ENCODE results near the gene MARCO. TPM values are rescaled to one million over a fixed set of nuclear protein-coding genes. Genes with fewer than 3 reads are reported as not detected.

MARCO gene
- total and polyA plus RNA-seq, 10 donors: 3.0 to 155 (median 24.3) TPM

DNA sequence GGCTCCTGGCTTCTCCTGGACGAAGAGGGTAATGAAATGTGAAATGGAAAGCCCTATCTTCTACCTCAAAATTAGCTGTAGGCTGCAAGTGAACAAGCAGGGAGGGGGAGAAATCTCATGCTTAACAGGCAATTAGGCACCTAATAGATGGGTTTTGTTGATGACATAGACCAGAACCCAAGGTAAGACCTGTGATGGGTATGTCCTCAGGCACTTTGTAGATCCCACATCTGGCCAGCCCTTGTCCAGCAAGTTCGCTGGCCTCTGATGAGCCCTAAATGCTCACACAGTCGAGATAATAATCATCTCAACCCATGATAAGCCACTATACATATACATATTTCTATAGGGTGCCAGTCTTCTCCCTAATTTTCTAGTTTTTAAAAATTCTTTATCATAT, 82.6 kb downstream of the MARCO start:
- no peaks in the 10 kb centered on the region for H3K36me3 ChIP-seq
- TF ChIP-seq POLR2AphosphoS5 (IDR thresholded peaks at IDR 0.05): no peak
- TF ChIP-seq POLR2A (IDR thresholded peaks at IDR 0.05): no peak
- no peak for TF ChIP-seq CTCF (IDR thresholded peaks at IDR 0.05 in 8 of 11, conservative IDR thresholded peaks at IDR 0.05 in 3 of 11)
- no peak overlapping the region for H3K4me3 ChIP-seq
- H3K9me3 ChIP-seq: no peaks in the 10 kb centered on the region
- intact Hi-C loops (cut with DNase I; ENCODE audit: low total_unique reads): no loop called here
- no peak overlapping the region for H3K27ac ChIP-seq
- 51 to 75% (median 65%) methylated on average over 3 of the region's 3 CpGs for WGBS, 5 donors
- H3K4me1 ChIP-seq: no peaks in the 10 kb centered on the region
- no peak for DNase-seq
- peaks cover 0 to 12% (median 0%) of the 10 kb centered on the region in 7 donors for H3K27me3 ChIP-seq (replicated peaks in 1 of 7)

DNA sequence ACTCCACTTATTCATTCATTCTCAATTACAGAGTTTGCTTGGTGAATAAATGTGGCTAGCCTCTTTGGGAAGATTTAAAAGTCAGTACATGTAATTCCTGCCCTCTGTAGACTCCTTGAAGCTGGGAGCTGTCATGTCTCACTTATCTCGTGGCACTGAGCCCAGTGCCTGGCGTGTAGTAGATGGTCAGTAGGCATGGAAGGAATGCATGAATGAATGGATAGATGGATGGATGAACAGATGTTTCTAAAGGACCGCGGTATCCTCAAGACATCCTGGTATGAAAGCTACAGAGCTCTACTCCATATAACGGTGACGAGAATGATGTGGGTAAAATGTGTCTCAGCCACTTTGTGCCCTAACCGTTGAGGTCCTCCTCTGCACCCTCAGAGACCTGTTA, 83.0 kb downstream of the MARCO start:
- TF ChIP-seq POLR2A (IDR thresholded peaks at IDR 0.05) (no peak), POLR2AphosphoS5 (IDR thresholded peaks at IDR 0.05) (no peak), CTCF (IDR thresholded peaks at IDR 0.05 in 8 of 11, conservative IDR thresholded peaks at IDR 0.05 in 3 of 11) (no peak)
- no peak for DNase-seq
- Histone ChIP-seq H3K27me3 (replicated peaks in 1 of 7) (peaks cover 0 to 13% (median 0%) of the 10 kb centered on the region in 7 donors), H3K4me1 (no peaks in the 10 kb centered on the region), H3K36me3 (no peaks in the 10 kb centered on the region), H3K9me3 (no peaks in the 10 kb centered on the region), H3K27ac (no peak overlapping the region), H3K4me3 (no peak overlapping the region)
- 78 to 94% (median 85%) methylated on average over 7 of the region's 7 CpGs for WGBS, 5 donors
- intact Hi-C loops (cut with DNase I; ENCODE audit: low total_unique reads): no loop called here

DNA sequence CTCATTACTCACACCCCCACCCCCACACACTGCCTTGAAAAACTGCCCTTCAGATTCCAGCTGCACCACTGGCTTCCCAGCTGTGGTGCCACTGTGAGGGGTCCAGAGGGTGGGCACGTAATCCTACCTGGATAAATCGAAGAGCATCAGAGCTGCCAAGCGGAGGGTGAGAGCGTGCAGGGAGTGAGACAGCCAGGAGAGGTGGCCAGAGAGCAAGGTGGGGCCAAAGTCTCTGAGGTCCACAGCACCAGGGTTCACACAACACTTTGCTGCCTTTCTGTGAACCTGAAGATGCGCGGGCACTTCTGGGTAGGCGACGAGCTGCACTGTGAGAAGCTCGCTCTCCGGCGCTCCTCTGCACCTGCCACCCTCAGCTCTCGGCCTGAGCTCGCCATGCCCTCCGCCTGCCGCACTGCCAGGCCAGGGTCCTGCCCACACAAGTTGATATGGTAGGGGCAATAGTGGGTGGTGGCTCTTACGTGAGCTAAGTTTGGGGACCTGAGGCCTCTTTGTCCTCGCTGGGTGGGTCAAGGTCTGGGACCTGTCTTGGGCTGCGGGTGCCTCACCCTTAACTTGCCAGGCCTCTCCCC, 83.9 kb downstream of the MARCO start:
- Histone ChIP-seq H3K27me3 (replicated peaks in 1 of 7) (peaks cover 0 to 22% (median 0%) of the 10 kb centered on the region in 7 donors), H3K27ac (no peak overlapping the region), H3K4me3 (no peak overlapping the region), H3K36me3 (no peaks in the 10 kb centered on the region), H3K9me3 (no peaks in the 10 kb centered on the region), H3K4me1 (no peaks in the 10 kb centered on the region)
- TF ChIP-seq POLR2AphosphoS5 (IDR thresholded peaks at IDR 0.05) (no peak), CTCF (IDR thresholded peaks at IDR 0.05 in 8 of 11, conservative IDR thresholded peaks at IDR 0.05 in 3 of 11) (no peak), POLR2A (IDR thresholded peaks at IDR 0.05) (no peak)
- intact Hi-C loops (cut with DNase I; ENCODE audit: low total_unique reads): no loop called here
- DNase-seq: no peak
- 85 to 93% (median 88%) methylated on average over 13 to 18 of the region's 18 CpGs for WGBS, 5 donors

DNA sequence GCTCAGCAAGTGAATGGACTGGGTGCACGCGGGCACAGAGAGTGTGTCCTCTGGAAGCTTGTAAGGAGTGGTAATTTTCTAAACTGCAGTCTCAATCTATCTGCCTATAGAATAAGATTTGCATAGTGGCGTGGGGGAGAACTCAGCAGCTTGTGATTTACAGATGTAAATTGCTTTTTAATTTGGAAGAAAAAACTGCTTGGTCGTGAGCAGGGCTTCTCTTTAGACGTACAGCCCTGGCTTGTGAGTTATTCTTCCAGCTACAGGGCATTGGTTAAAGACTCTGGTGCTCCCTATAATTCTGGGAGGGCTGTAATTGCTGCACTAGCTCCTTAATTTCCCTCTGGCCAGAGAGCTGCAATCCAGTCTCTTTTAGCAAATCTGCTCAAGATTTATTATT, 84.9 kb downstream of the MARCO start:
- Histone ChIP-seq H3K27ac (no peak overlapping the region), H3K36me3 (no peaks in the 10 kb centered on the region), H3K9me3 (no peaks in the 10 kb centered on the region), H3K4me3 (no peak overlapping the region), H3K27me3 (replicated peaks in 1 of 7) (peaks cover 0 to 22% (median 0%) of the 10 kb centered on the region in 7 donors), H3K4me1 (no peaks in the 10 kb centered on the region)
- DNase-seq: no peak
- TF ChIP-seq POLR2A (IDR thresholded peaks at IDR 0.05): no peak
- no peak for TF ChIP-seq CTCF (IDR thresholded peaks at IDR 0.05 in 8 of 11, conservative IDR thresholded peaks at IDR 0.05 in 3 of 11)
- TF ChIP-seq POLR2AphosphoS5 (IDR thresholded peaks at IDR 0.05): no peak
- intact Hi-C loops (cut with DNase I; ENCODE audit: low total_unique reads): no loop called here
- WGBS, 5 donors: 65 to 76% (median 67%) methylated on average over 5 of the region's 5 CpGs

Measured in spleen (tissue), 11 donors.